ENCODE results near the gene TEX12.
"Not testable (repeated sequence)": the region's sequence is repeated elsewhere in the genome, so short reads cannot be mapped to it uniquely, and the experiment has no call there.

TEX12 gene

DNA sequence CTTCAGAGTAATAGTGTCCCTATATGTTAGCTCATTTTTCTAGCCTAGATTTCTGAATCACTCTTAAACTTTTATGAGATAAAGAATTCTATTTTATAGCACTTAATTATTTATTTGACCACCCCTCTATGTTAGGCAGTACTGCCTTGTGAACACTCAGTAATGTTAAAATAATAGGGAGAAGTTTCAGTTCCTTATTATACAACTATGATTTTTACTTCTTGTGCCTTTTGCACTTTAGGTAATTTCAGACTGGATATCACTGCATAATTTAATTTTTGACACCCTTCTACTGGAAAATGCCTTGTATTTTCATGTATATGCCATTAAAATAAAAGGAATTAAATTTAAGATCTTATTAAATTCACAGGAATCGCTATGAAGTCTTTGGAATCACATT lies 11.3 kb downstream of the TEX12 start:
- no peak overlapping the region for H3K9ac ChIP-seq (ENCODE audit: low read length in 5 of 5)
- no peaks in the 10 kb centered on the region for H3K9me3 ChIP-seq (ENCODE audit: control insufficient read depth in 5 of 5, low read length in 5 of 5)
- H3K36me3 ChIP-seq (ENCODE audit: control insufficient read depth in 5 of 5, insufficient read depth in 5 of 5, low read length in 5 of 5) = no peaks in the 10 kb centered on the region
- H3K4me1 ChIP-seq (ENCODE audit: control insufficient read depth in 5 of 5, insufficient read depth in 5 of 5, low read length in 5 of 5) = peaks cover 0 to 12% (median 6%) of the 10 kb centered on the region in 5 donors
- no peaks in the 10 kb centered on the region for H3K27me3 ChIP-seq (ENCODE audit: control insufficient read depth in 5 of 5, insufficient read depth in 4 of 5, low read length in 5 of 5)
- no peak overlapping the region for H3K4me3 ChIP-seq (ENCODE audit: low read depth in 1 of 5, low read length in 5 of 5)
- H3K27ac ChIP-seq (ENCODE audit: low read depth, low read length) = no peak overlapping the region

DNA sequence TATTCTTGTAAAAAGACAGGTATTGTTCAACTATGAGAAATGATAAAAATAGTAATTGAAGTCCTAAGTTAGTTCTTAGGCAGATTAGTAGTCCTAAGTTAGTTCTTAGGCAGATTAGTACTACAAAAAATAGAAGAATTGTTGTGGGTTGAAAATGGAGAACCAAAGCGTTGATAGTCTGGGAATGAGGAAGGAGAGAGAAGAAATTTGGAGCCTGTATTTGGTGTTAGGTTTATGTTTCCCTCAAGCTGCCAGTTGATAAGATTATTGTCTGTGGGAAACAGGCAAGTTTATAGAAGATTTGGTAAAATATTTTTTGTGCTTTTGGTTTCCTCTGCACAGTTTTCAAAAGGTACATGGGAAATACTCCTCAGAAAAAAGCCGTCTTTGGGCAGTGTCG lies 11.8 kb downstream of the TEX12 start:
- Histone ChIP-seq H3K36me3 (ENCODE audit: control insufficient read depth in 5 of 5, insufficient read depth in 5 of 5, low read length in 5 of 5) (no peaks in the 10 kb centered on the region), H3K4me3 (ENCODE audit: low read depth in 1 of 5, low read length in 5 of 5) (no peak overlapping the region), H3K27ac (ENCODE audit: low read depth, low read length) (no peak overlapping the region), H3K9ac (ENCODE audit: low read length in 5 of 5) (no peak overlapping the region), H3K9me3 (ENCODE audit: control insufficient read depth in 5 of 5, low read length in 5 of 5) (no peaks in the 10 kb centered on the region), H3K4me1 (ENCODE audit: control insufficient read depth in 5 of 5, insufficient read depth in 5 of 5, low read length in 5 of 5) (peaks cover 0 to 12% (median 6%) of the 10 kb centered on the region in 5 donors), H3K27me3 (ENCODE audit: control insufficient read depth in 5 of 5, insufficient read depth in 4 of 5, low read length in 5 of 5) (no peaks in the 10 kb centered on the region)

GRCh38 chr11:112179601-112180000 lies 12.4 kb downstream of the TEX12 start:
- Histone ChIP-seq H3K27me3 (ENCODE audit: control insufficient read depth in 5 of 5, insufficient read depth in 4 of 5, low read length in 5 of 5) (no peaks in the 10 kb centered on the region), H3K4me3 (ENCODE audit: low read depth in 1 of 5, low read length in 5 of 5) (no peak overlapping the region), H3K9me3 (ENCODE audit: control insufficient read depth in 5 of 5, low read length in 5 of 5) (no peaks in the 10 kb centered on the region), H3K27ac (ENCODE audit: low read depth, low read length) (no peak overlapping the region), H3K4me1 (ENCODE audit: control insufficient read depth in 5 of 5, insufficient read depth in 5 of 5, low read length in 5 of 5) (peaks cover 0 to 12% (median 6%) of the 10 kb centered on the region in 5 donors), H3K9ac (ENCODE audit: low read length in 5 of 5) (no peak overlapping the region), H3K36me3 (ENCODE audit: control insufficient read depth in 5 of 5, insufficient read depth in 5 of 5, low read length in 5 of 5) (no peaks in the 10 kb centered on the region)

DNA sequence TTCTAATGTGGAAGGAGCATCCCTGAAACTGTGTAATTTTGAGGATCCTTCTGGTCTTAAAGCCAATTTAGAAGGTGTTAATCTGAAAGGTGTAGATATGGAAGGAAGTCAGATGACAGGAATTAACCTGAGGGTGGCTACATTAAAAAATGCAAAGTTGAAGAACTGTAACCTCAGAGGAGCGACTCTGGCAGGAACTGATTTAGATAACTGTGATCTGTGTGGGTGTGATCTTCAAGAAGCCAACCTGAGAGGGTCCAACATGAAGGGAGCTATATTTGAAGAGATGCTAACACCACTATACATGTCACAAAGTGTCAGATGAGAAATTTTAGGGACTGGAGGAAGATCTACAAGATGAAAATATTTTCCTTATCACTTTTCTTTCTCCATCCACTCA lies 15.7 kb downstream of the TEX12 start:
- peaks cover 0 to 6% (median 0%) of the 10 kb centered on the region in 5 donors for H3K4me1 ChIP-seq (ENCODE audit: control insufficient read depth in 5 of 5, insufficient read depth in 5 of 5, low read length in 5 of 5)
- no peak overlapping the region for H3K27ac ChIP-seq (ENCODE audit: low read depth, low read length)
- no peaks in the 10 kb centered on the region for H3K27me3 ChIP-seq (ENCODE audit: control insufficient read depth in 5 of 5, insufficient read depth in 4 of 5, low read length in 5 of 5)
- no peak overlapping the region for H3K9ac ChIP-seq (ENCODE audit: low read length in 5 of 5)
- H3K36me3 ChIP-seq (ENCODE audit: control insufficient read depth in 5 of 5, insufficient read depth in 5 of 5, low read length in 5 of 5) = no peaks in the 10 kb centered on the region
- H3K4me3 ChIP-seq (ENCODE audit: low read depth in 1 of 5, low read length in 5 of 5) = no peak overlapping the region
- H3K9me3 ChIP-seq (ENCODE audit: control insufficient read depth in 5 of 5, low read length in 5 of 5) = no peaks in the 10 kb centered on the region

GRCh38 chr11:112185883-112186282 lies 18.7 kb downstream of the TEX12 start:
- Histone ChIP-seq H3K27me3 (ENCODE audit: control insufficient read depth in 5 of 5, insufficient read depth in 4 of 5, low read length in 5 of 5) (no peaks in the 10 kb centered on the region), H3K27ac (ENCODE audit: low read depth, low read length) (no peak overlapping the region), H3K4me3 (ENCODE audit: low read depth in 1 of 5, low read length in 5 of 5) (no peak overlapping the region), H3K4me1 (ENCODE audit: control insufficient read depth in 5 of 5, insufficient read depth in 5 of 5, low read length in 5 of 5) (peaks cover 0 to 6% (median 0%) of the 10 kb centered on the region in 5 donors), H3K9me3 (ENCODE audit: control insufficient read depth in 5 of 5, low read length in 5 of 5) (no peaks in the 10 kb centered on the region), H3K36me3 (ENCODE audit: control insufficient read depth in 5 of 5, insufficient read depth in 5 of 5, low read length in 5 of 5) (no peaks in the 10 kb centered on the region), H3K9ac (ENCODE audit: low read length in 5 of 5) (no peak overlapping the region)

GRCh38 chr11:112186304-112186703 lies 19.1 kb downstream of the TEX12 start:
- Histone ChIP-seq H3K27me3 (ENCODE audit: control insufficient read depth in 5 of 5, insufficient read depth in 4 of 5, low read length in 5 of 5) (no peaks in the 10 kb centered on the region), H3K36me3 (ENCODE audit: control insufficient read depth in 5 of 5, insufficient read depth in 5 of 5, low read length in 5 of 5) (no peaks in the 10 kb centered on the region), H3K27ac (ENCODE audit: low read depth, low read length) (no peak overlapping the region), H3K9ac (ENCODE audit: low read length in 5 of 5) (no peak overlapping the region), H3K9me3 (ENCODE audit: control insufficient read depth in 5 of 5, low read length in 5 of 5) (no peaks in the 10 kb centered on the region), H3K4me1 (ENCODE audit: control insufficient read depth in 5 of 5, insufficient read depth in 5 of 5, low read length in 5 of 5) (peaks cover 0 to 6% (median 0%) of the 10 kb centered on the region in 5 donors), H3K4me3 (ENCODE audit: low read depth in 1 of 5, low read length in 5 of 5) (no peak overlapping the region)

- not testable (repeated sequence) for H3K4me1 ChIP-seq (ENCODE audit: control insufficient read depth in 5 of 5, insufficient read depth in 5 of 5, low read length in 5 of 5); H3K9me3 ChIP-seq (ENCODE audit: control insufficient read depth in 5 of 5, low read length in 5 of 5); H3K9ac ChIP-seq (ENCODE audit: low read length in 5 of 5); H3K36me3 ChIP-seq (ENCODE audit: control insufficient read depth in 5 of 5, insufficient read depth in 5 of 5, low read length in 5 of 5); H3K4me3 ChIP-seq (ENCODE audit: low read depth in 1 of 5, low read length in 5 of 5); H3K27me3 ChIP-seq (ENCODE audit: control insufficient read depth in 5 of 5, insufficient read depth in 4 of 5, low read length in 5 of 5); H3K27ac ChIP-seq (ENCODE audit: low read depth, low read length)
Observed at GRCh38 chr11:112195113-112195512, 27.9 kb downstream of the TEX12 start.

GRCh38 chr11:112195951-112196351 lies 28.8 kb downstream of the TEX12 start:
- no peak overlapping the region for H3K9ac ChIP-seq (ENCODE audit: low read length in 5 of 5)
- H3K4me1 ChIP-seq (ENCODE audit: control insufficient read depth in 5 of 5, insufficient read depth in 5 of 5, low read length in 5 of 5) = no peaks in the 10 kb centered on the region
- no peak overlapping the region for H3K27ac ChIP-seq (ENCODE audit: low read depth, low read length)
- H3K36me3 ChIP-seq (ENCODE audit: control insufficient read depth in 5 of 5, insufficient read depth in 5 of 5, low read length in 5 of 5) = no peaks in the 10 kb centered on the region
- H3K4me3 ChIP-seq (ENCODE audit: low read depth in 1 of 5, low read length in 5 of 5) = no peak overlapping the region
- H3K27me3 ChIP-seq (ENCODE audit: control insufficient read depth in 5 of 5, insufficient read depth in 4 of 5, low read length in 5 of 5) = no peaks in the 10 kb centered on the region
- H3K9me3 ChIP-seq (ENCODE audit: control insufficient read depth in 5 of 5, low read length in 5 of 5) = no peaks in the 10 kb centered on the region

DNA sequence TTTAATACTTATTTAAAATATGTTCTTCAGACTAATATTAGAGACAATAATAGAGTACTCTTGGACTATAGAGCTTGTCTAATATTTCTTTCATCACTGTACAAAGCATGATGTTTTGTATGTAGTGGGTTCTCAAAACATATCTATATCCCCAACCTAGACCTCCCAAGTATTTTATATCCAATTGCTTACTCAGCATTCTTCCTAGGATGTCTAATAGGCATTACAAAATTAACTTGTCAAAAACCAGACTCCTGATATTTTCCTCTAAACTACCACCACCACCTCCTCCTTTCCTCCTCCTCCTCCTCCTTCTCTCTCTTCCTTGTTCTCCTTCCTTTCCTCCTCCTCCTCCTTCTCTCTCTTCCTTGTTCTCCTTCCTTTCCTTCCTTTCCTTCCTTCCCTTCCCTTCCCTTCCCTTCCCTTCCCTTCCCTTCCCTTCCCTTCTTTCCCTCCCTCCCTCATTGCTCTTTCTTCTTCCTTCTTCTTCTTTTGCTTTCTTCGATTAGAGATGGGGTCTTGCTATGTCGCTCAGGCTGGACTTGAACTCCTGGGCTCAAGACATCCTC lies 29.4 kb downstream of the TEX12 start:
- no peak overlapping the region for H3K4me3 ChIP-seq (ENCODE audit: low read depth in 1 of 5, low read length in 5 of 5)
- no peaks in the 10 kb centered on the region for H3K9me3 ChIP-seq (ENCODE audit: control insufficient read depth in 5 of 5, low read length in 5 of 5)
- H3K27ac ChIP-seq (ENCODE audit: low read depth, low read length) = no peak overlapping the region
- no peak overlapping the region for H3K9ac ChIP-seq (ENCODE audit: low read length in 5 of 5)
- H3K27me3 ChIP-seq (ENCODE audit: control insufficient read depth in 5 of 5, insufficient read depth in 4 of 5, low read length in 5 of 5) = no peaks in the 10 kb centered on the region
- no peaks in the 10 kb centered on the region for H3K36me3 ChIP-seq (ENCODE audit: control insufficient read depth in 5 of 5, insufficient read depth in 5 of 5, low read length in 5 of 5)
- no peaks in the 10 kb centered on the region for H3K4me1 ChIP-seq (ENCODE audit: control insufficient read depth in 5 of 5, insufficient read depth in 5 of 5, low read length in 5 of 5)

DNA sequence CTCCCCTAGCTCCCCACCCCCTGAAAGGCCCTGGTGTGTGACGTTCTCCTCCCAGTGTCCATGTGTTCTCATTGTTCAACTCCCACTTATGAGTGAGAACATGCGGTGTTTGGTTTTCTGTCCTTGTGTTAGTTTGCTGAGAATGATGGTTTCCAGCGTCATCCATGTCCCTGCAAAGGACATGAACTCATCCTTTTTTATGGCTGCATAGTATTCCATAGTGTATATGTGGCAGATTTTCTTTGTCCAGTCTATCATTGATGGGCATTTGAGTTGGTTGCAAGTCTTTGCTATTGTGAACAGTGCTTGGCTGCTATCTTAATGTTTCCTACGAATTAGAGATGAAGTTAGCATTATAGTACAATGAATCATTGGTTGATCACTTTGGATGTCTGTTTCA lies 31.9 kb downstream of the TEX12 start:
- not testable (repeated sequence) for H3K9me3 ChIP-seq (ENCODE audit: control insufficient read depth in 5 of 5, low read length in 5 of 5); H3K27me3 ChIP-seq (ENCODE audit: control insufficient read depth in 5 of 5, insufficient read depth in 4 of 5, low read length in 5 of 5)

GRCh38 chr11:112200252-112200651 lies 33.1 kb downstream of the TEX12 start:
- Histone ChIP-seq H3K36me3 (ENCODE audit: control insufficient read depth in 5 of 5, insufficient read depth in 5 of 5, low read length in 5 of 5) (peaks cover 0 to 3% (median 0%) of the 10 kb centered on the region in 5 donors), H3K4me3 (ENCODE audit: low read depth in 1 of 5, low read length in 5 of 5) (no peak overlapping the region), H3K9ac (ENCODE audit: low read length in 5 of 5) (no peak overlapping the region), H3K9me3 (ENCODE audit: control insufficient read depth in 5 of 5, low read length in 5 of 5) (no peaks in the 10 kb centered on the region), H3K27me3 (ENCODE audit: control insufficient read depth in 5 of 5, insufficient read depth in 4 of 5, low read length in 5 of 5) (no peaks in the 10 kb centered on the region), H3K27ac (ENCODE audit: low read depth, low read length) (no peak overlapping the region), H3K4me1 (ENCODE audit: control insufficient read depth in 5 of 5, insufficient read depth in 5 of 5, low read length in 5 of 5) (no peaks in the 10 kb centered on the region)

More for the DNA sequence above, 31.9 kb downstream of the TEX12 start:
- H3K27ac ChIP-seq (ENCODE audit: low read depth, low read length); H3K9ac ChIP-seq (ENCODE audit: low read length in 5 of 5); H3K4me3 ChIP-seq (ENCODE audit: low read depth in 1 of 5, low read length in 5 of 5); H3K36me3 ChIP-seq (ENCODE audit: control insufficient read depth in 5 of 5, insufficient read depth in 5 of 5, low read length in 5 of 5); H3K4me1 ChIP-seq (ENCODE audit: control insufficient read depth in 5 of 5, insufficient read depth in 5 of 5, low read length in 5 of 5): not testable (repeated sequence)
